Duodenal mucosa (tissue), 2 donors: ENCODE measurements around the gene LRRC74A.

ENCODE experiments used
- H3K27ac ChIP-seq: one replicate; pipeline ENCODE4 v1.7.0; 2013; ENCODE audit warnings: low read depth, low read length
- H3K27me3 ChIP-seq, 2 donors: one replicate each; pipeline ENCODE4 v1.7.0; 2013; ENCODE audit warnings: low read length in 2 of 2, control low read depth in 1 of 2; ENCODE audit not compliant: insufficient read depth in 2 of 2, control insufficient read depth in 1 of 2
- H3K36me3 ChIP-seq, 2 donors: one replicate each; pipeline ENCODE4 v1.7.0; 2013; ENCODE audit warnings: low read length in 2 of 2, control low read depth in 1 of 2; ENCODE audit not compliant: insufficient read depth in 2 of 2, control insufficient read depth in 1 of 2
- H3K4me1 ChIP-seq, 2 donors: one replicate each; pipeline ENCODE4 v1.7.0; 2013; ENCODE audit warnings: low read length in 2 of 2, control low read depth in 1 of 2; ENCODE audit not compliant: insufficient read depth in 2 of 2, control insufficient read depth in 1 of 2
- H3K4me3 ChIP-seq, 2 donors: one replicate each; pipeline ENCODE4 v1.7.0; 2013; ENCODE audit warnings: low read length in 2 of 2, low read depth in 1 of 2
- H3K9ac ChIP-seq, 2 donors: one replicate each; pipeline ENCODE4 v1.7.0; 2013; ENCODE audit warnings: low read length in 2 of 2, low read depth in 1 of 2
- H3K9me3 ChIP-seq, 2 donors: one replicate each; pipeline ENCODE4 v1.7.0; 2013; ENCODE audit warnings: low read length in 2 of 2, control low read depth in 1 of 2; ENCODE audit not compliant: control insufficient read depth in 1 of 2

LRRC74A gene

DNA sequence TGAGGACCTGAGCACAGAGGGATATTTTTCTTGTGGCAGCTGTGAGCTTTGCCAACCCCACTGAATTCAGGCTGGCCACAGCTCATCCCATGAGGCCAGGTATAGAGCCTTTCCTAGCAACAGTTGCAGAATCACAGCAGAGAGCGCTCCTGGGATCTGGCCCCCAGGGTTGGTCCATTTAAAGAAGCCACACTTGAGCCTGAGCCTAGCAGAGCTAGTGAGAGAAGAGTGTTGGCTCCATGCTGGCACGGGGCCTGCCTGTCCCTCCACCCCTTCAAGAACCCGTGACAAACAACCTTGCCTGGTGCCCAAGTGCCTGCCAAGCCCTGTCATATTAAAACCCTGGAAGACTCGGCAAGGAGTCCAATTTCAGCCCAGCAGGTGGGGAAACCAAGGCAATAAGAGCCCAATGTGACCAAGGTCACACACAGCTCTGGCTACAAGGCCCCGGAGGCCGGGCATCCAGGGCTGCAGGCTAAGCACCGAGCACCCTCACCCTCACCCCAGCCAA, 91.6 kb downstream of the LRRC74A start:
- peaks cover 51 to 52% of the 10 kb centered on the region in 2 donors for H3K4me1 ChIP-seq
- H3K9me3 ChIP-seq = no peaks in the 10 kb centered on the region
- no peaks in the 10 kb centered on the region for H3K27me3 ChIP-seq
- no peaks in the 10 kb centered on the region for H3K36me3 ChIP-seq
- no peak overlapping the region for H3K9ac ChIP-seq
- H3K4me3 ChIP-seq = no peak overlapping the region
- H3K27ac ChIP-seq = peak overlapping the region; percentile 74

GRCh38 chr14:76918256-76918781, 92.1 kb downstream of the LRRC74A start:
- Histone ChIP-seq H3K36me3 (no peaks in the 10 kb centered on the region), H3K27me3 (no peaks in the 10 kb centered on the region), H3K9me3 (no peaks in the 10 kb centered on the region), H3K4me3 (peak overlapping the region; percentile 2 to 19), H3K9ac (no peak overlapping the region), H3K4me1 (peaks cover 48 to 54% of the 10 kb centered on the region in 2 donors), H3K27ac (peak overlapping the region; percentile 74)

GRCh38 chr14:76918782-76919394, 92.7 kb downstream of the LRRC74A start:
- H3K27me3 ChIP-seq = no peaks in the 10 kb centered on the region
- H3K4me1 ChIP-seq = peaks cover 43 to 48% of the 10 kb centered on the region in 2 donors
- peak overlapping the region; percentile 49 to 51 for H3K9ac ChIP-seq
- no peaks in the 10 kb centered on the region for H3K9me3 ChIP-seq
- no peaks in the 10 kb centered on the region for H3K36me3 ChIP-seq
- H3K4me3 ChIP-seq = peak overlapping the region; percentile 2 to 19
- peak overlapping the region; percentile 86 for H3K27ac ChIP-seq
